ENCODE measurements around the gene STK32C. TPM values are rescaled to one million over a fixed set of nuclear protein-coding genes. Genes with fewer than 3 reads are reported as not detected.
"Not testable (repeated sequence)": the region's sequence is repeated elsewhere in the genome, so short reads cannot be mapped to it uniquely, and the experiment has no call there.

STK32C gene
- total RNA-seq, 1 donor from 2014 or later: 13.0 TPM

- DNase-seq (ENCODE audit: low read depth): no peak
- no peak for TF ChIP-seq CTCF (conservative IDR thresholded peaks at IDR 0.05; ENCODE audit: low read depth, low read length)
- H3K4me3 ChIP-seq (ENCODE audit: low read depth, low read length): no peak overlapping the region
These were observed 145.7 kb downstream of the STK32C start for GRCh38 chr10:132162021-132162531.

GRCh38 chr10:132160834-132161622, 146.7 kb downstream of the STK32C start:
- DNase-seq (ENCODE audit: low read depth); H3K4me3 ChIP-seq (ENCODE audit: low read depth, low read length): not testable (repeated sequence)

- DNase-seq (ENCODE audit: low read depth); H3K4me3 ChIP-seq (ENCODE audit: low read depth, low read length): not testable (repeated sequence)
These were observed 147.5 kb downstream of the STK32C start for GRCh38 chr10:132160231-132160630.

GRCh38 chr10:132159302-132160230, 148.2 kb downstream of the STK32C start:
- DNase-seq (ENCODE audit: low read depth); H3K4me3 ChIP-seq (ENCODE audit: low read depth, low read length): not testable (repeated sequence)

- no peak for TF ChIP-seq CTCF (conservative IDR thresholded peaks at IDR 0.05; ENCODE audit: low read depth, low read length)
- no peak for DNase-seq (ENCODE audit: low read depth)
- no peak overlapping the region for H3K4me3 ChIP-seq (ENCODE audit: low read depth, low read length)
These were observed 148.9 kb downstream of the STK32C start for GRCh38 chr10:132158823-132159222.

- no peak overlapping the region for H3K4me3 ChIP-seq (ENCODE audit: low read depth, low read length)
- TF ChIP-seq CTCF (conservative IDR thresholded peaks at IDR 0.05; ENCODE audit: low read depth, low read length): no peak
- DNase-seq (ENCODE audit: low read depth): no peak
These were observed 149.5 kb downstream of the STK32C start for GRCh38 chr10:132158122-132158741.

Other genes with a start within 250 kb of the STK32C start
- under 0.01 TPM in 1 of 2 replicates, not detected in the other for gene JAKMIP3, start 242.0 kb downstream of the STK32C start, total RNA-seq
- 1.7 and 3.3 TPM in 2 replicates for gene DPYSL4, start 121.0 kb downstream of the STK32C start, total RNA-seq
- 3.1 and 5.8 TPM in 2 replicates for gene LRRC27, start 24.2 kb upstream of the STK32C start, total RNA-seq
- gene PWWP2B, start 89.2 kb upstream of the STK32C start, total RNA-seq: 11.0 and 14.9 TPM in 2 replicates
- gene INPP5A, start 229.8 kb upstream of the STK32C start, total RNA-seq: 30.4 and 40.8 TPM in 2 replicates